Astrocyte (in vitro differentiated cells and primary cell): Measurements from ENCODE around the gene GFOD1.

Source experiments
- CTCF ChIP-seq: IDR thresholded peaks from 2 replicates; pipeline ENCODE4 v1.5.1; 2011; ENCODE audit warnings: low read depth, mild to moderate bottlenecking, inconsistent platforms, low read length, moderate library complexity; ENCODE audit not compliant: insufficient read depth
- EZH2 ChIP-seq: IDR thresholded peaks from 2 replicates; pipeline ENCODE4 v1.6.1; 2012; ENCODE audit warnings: mild to moderate bottlenecking, low read length, inconsistent platforms; ENCODE audit not compliant: insufficient read depth

GRCh38 chr6:13531956-13532355 is 44.6 kb upstream of the GFOD1 start:
- TF ChIP-seq CTCF (no peak), EZH2 (no peak)
